ENCODE measurements around the gene CCDC85B. TPM values are rescaled to one million over a fixed set of nuclear protein-coding genes. Genes with fewer than 3 reads are reported as not detected.
"Not testable (repeated sequence)": the region's sequence is repeated elsewhere in the genome, so short reads cannot be mapped to it uniquely, and the experiment has no call there.

Gene CCDC85B
- polyA plus RNA-seq, 3 donors, result 20.8 to 35.2 (median 24.4) TPM

GRCh38 chr11:65888163-65888814 lies 2.2 kb upstream of the CCDC85B start, which contains the start of gene FIBP:
Gene FIBP, minus strand, starts transcription at chr11:65888471. Its CDS starts 53 bp downstream, at chr11:65888418.
- Histone ChIP-seq H4K20me1 (ENCODE audit: insufficient read depth, low read length) (peaks cover 23% of the 10 kb centered on the region), H3K4me2 (replicated peaks; ENCODE audit: extremely low read depth, low read length, poor library complexity, severe bottlenecking) (peak within 1 kb of the TSS; percentile 93), H3K9ac (ENCODE audit: insufficient read depth, low read length, poor library complexity, severe bottlenecking) (peak within 1 kb of the TSS; percentile 65), H3K79me2 (ENCODE audit: insufficient read depth, low read length) (peaks cover 50% of the 10 kb centered on the region), H3K36me3 (replicated peaks in 1 of 2; ENCODE audit: control insufficient read depth in 1 of 2, insufficient read depth in 2 of 2, low read length in 2 of 2) (peaks cover 23 to 34% of the 10 kb centered on the region in 2 donors), H3K4me1 (ENCODE audit: control insufficient read depth in 1 of 2, insufficient read depth in 2 of 2, low read length in 2 of 2) (peaks cover 57 to 81% of the 10 kb centered on the region in 2 donors), H2AFZ (ENCODE audit: insufficient read depth, low read depth, low read length, poor library complexity, severe bottlenecking) (peak within 1 kb of the TSS; percentile 84), H3K9me3 (replicated peaks in 1 of 2; ENCODE audit: control insufficient read depth in 1 of 2, insufficient read depth in 1 of 2, low read length in 2 of 2) (no peaks in the 10 kb centered on the region), H3K4me3 (replicated peaks in 1 of 3; ENCODE audit: low read depth in 2 of 3, low read length in 3 of 3) (peak within 1 kb of the TSS; percentile 63 to 82 (median 69)), H3K27me3 (ENCODE audit: control insufficient read depth in 2 of 2, insufficient read depth in 2 of 2, low read length in 2 of 2) (no peaks in the 10 kb centered on the region), H3K27ac (ENCODE audit: low read depth in 1 of 2, low read length in 2 of 2) (peak within 1 kb of the TSS; percentile 88 to 95)
- TF ChIP-seq, protein P1, sequence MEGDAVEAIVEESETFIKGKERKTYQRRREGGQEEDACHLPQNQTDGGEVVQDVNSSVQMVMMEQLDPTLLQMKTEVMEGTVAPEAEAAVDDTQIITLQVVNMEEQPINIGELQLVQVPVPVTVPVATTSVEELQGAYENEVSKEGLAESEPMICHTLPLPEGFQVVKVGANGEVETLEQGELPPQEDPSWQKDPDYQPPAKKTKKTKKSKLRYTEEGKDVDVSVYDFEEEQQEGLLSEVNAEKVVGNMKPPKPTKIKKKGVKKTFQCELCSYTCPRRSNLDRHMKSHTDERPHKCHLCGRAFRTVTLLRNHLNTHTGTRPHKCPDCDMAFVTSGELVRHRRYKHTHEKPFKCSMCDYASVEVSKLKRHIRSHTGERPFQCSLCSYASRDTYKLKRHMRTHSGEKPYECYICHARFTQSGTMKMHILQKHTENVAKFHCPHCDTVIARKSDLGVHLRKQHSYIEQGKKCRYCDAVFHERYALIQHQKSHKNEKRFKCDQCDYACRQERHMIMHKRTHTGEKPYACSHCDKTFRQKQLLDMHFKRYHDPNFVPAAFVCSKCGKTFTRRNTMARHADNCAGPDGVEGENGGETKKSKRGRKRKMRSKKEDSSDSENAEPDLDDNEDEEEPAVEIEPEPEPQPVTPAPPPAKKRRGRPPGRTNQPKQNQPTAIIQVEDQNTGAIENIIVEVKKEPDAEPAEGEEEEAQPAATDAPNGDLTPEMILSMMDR (IDR thresholded peaks at IDR 0.05), result peak; percentile 95
- WGBS (ENCODE audit: insufficient coverage), result 0% methylated on average over 49 of the region's 57 CpGs
- DNase-seq, result peak; percentile 95 to 97 (median 97)
- peaks cover 63% of the 10 kb centered on the region for H3K4me1 Mint-ChIP-seq
- peak within 1 kb of the TSS; percentile 98 to 100 (median 99) for H3K27ac Mint-ChIP-seq
- peaks cover 0 to 2% (median 0%) of the 10 kb centered on the region in 7 donors for H3K9me3 Mint-ChIP-seq
- H3K36me3 Mint-ChIP-seq, result peaks cover 38 to 46% of the 10 kb centered on the region in 2 donors
- H3K27me3 Mint-ChIP-seq (ENCODE audit: low read depth in 3 of 3), result peaks cover 0 to 7% (median 0%) of the 10 kb centered on the region in 3 donors
- peak within 1 kb of the TSS; percentile 95 to 99 for H3K4me3 Mint-ChIP-seq
- intact Hi-C loops (cut with micrococcal nuclease), result loop anchor here (1.0 to 5.0 kb wide), 4 partner anchors 34 to 177 kb away; partner anchors contain the start of gene SART1 (in 1 of the 2)

DNA sequence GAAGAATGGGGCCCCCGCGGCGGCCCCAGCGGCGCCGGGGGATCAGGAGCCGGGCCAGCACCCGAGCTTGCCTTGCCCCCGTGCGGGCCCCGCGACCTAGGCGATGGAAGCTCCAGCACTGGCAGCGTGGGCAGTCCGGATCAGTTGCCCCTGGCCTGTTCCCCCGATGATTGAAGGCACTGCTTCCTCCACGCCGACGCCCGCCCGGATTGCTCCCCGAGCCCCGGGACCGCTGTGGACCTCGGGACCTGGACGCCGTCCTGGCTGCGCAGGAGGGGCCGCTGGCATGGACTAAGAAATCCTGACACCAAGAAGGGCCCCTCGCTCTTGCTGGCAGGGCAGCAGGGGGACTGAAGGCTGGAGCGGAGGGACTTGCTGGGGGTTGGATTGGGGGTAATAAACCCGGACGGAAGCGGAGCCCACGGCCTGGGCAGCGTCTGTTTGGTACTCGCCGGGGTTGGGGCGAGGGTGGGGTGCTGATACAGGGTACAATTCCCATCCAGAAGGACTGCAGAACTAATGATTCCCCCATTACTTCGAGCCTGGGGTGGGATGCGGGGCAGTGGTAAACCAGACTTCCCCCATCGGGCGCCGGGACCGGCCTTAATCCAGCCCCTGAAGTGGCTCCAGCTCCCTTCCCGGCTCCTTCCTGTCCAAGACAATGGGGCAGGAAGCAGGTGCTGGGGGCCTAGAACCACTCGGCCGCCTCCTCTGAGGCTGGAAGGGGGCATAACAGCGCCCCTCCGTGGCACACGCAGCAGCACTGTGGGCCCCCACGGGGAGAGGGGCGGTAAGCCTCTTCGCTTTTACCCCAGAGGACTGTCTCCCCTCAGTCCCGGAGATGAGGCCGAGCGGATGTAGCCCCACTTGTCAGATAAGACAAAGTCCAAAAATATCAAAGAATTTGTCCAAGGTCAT lies 1.0 kb downstream of the CCDC85B start:
- WGBS (ENCODE audit: insufficient coverage), result under 1% methylated on average over 48 of the region's 57 CpGs
- peaks cover under 1 to 8% of the 10 kb centered on the region in 2 donors for H3K36me3 ChIP-seq (replicated peaks in 1 of 2; ENCODE audit: control insufficient read depth in 1 of 2, insufficient read depth in 2 of 2, low read length in 2 of 2)
- H3K9ac ChIP-seq (ENCODE audit: insufficient read depth, low read length, poor library complexity, severe bottlenecking), result peak overlapping the region; percentile 78
- H2AFZ ChIP-seq (ENCODE audit: insufficient read depth, low read depth, low read length, poor library complexity, severe bottlenecking), result peak overlapping the region; percentile 47
- peak overlapping the region; percentile 93 for H3K4me2 ChIP-seq (replicated peaks; ENCODE audit: extremely low read depth, low read length, poor library complexity, severe bottlenecking)
- no peak for DNase-seq
- H3K9me3 Mint-ChIP-seq, result no peaks in the 10 kb centered on the region
- no peaks in the 10 kb centered on the region for H3K27me3 ChIP-seq (ENCODE audit: control insufficient read depth in 2 of 2, insufficient read depth in 2 of 2, low read length in 2 of 2)
- H3K4me3 ChIP-seq (replicated peaks in 1 of 3; ENCODE audit: low read depth in 2 of 3, low read length in 3 of 3), result peak overlapping the region; percentile 48 to 75 (median 54)
- peaks cover 0 to 7% (median 0%) of the 10 kb centered on the region in 3 donors for H3K27me3 Mint-ChIP-seq (ENCODE audit: low read depth in 3 of 3)
- peaks cover 8% of the 10 kb centered on the region for H4K20me1 ChIP-seq (ENCODE audit: insufficient read depth, low read length)
- H3K4me1 ChIP-seq (ENCODE audit: control insufficient read depth in 1 of 2, insufficient read depth in 2 of 2, low read length in 2 of 2), result peaks cover 68 to 82% of the 10 kb centered on the region in 2 donors
- H3K27ac ChIP-seq (ENCODE audit: low read depth in 1 of 2, low read length in 2 of 2), result peak overlapping the region; percentile 11 to 88
- peaks cover 65% of the 10 kb centered on the region for H3K4me1 Mint-ChIP-seq
- peak overlapping the region; percentile 78 to 84 for H3K4me3 Mint-ChIP-seq
- intact Hi-C loops (cut with micrococcal nuclease), result no loop called here
- H3K9me3 ChIP-seq (replicated peaks in 1 of 2; ENCODE audit: control insufficient read depth in 1 of 2, insufficient read depth in 1 of 2, low read length in 2 of 2), result no peaks in the 10 kb centered on the region
- peak overlapping the region in 4 of 7 donors; percentile 54 to 91 (median 81) for H3K27ac Mint-ChIP-seq
- peaks cover 21 to 25% of the 10 kb centered on the region in 2 donors for H3K36me3 Mint-ChIP-seq
- TF ChIP-seq, protein P1 (IDR thresholded peaks at IDR 0.05), result no peak
- peaks cover 53% of the 10 kb centered on the region for H3K79me2 ChIP-seq (ENCODE audit: insufficient read depth, low read length)

DNA sequence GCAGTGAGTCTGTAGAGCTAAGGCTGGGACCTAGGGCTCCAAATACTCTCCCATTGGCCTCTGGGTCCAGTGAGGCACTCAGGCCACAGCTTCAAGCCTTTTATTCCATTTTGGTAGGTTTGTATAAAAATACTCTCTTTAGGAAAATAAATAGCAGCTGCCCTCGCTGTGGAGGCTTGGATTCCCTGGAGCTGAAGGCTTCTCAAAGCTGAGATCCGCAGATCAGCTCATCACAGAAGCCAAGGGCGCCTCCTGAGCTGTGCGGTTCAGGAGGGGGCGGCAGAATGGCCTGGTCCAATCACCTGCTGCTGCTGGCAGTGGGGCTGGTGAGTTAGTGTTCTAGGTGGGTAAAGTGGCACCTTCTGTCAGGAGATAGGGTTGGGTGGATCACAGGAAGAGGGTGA lies 1.7 kb downstream of the CCDC85B start:
- Histone ChIP-seq H3K4me3 (replicated peaks in 1 of 3; ENCODE audit: low read depth in 2 of 3, low read length in 3 of 3) (peak overlapping the region; percentile 48 to 75 (median 54)), H3K4me1 (ENCODE audit: control insufficient read depth in 1 of 2, insufficient read depth in 2 of 2, low read length in 2 of 2) (peaks cover 66 to 75% of the 10 kb centered on the region in 2 donors), H3K4me2 (replicated peaks; ENCODE audit: extremely low read depth, low read length, poor library complexity, severe bottlenecking) (peak overlapping the region; percentile 93), H3K27ac (ENCODE audit: low read depth in 1 of 2, low read length in 2 of 2) (peak overlapping the region in 1 of 2 donors; percentile 88), H3K9ac (ENCODE audit: insufficient read depth, low read length, poor library complexity, severe bottlenecking) (peak overlapping the region; percentile 78), H3K79me2 (ENCODE audit: insufficient read depth, low read length) (peaks cover 46% of the 10 kb centered on the region)
- 61% methylated on average over 5 of the region's 5 CpGs for WGBS (ENCODE audit: insufficient coverage)
- intact Hi-C loops (cut with micrococcal nuclease); DNase-seq; H2AFZ ChIP-seq (ENCODE audit: insufficient read depth, low read depth, low read length, poor library complexity, severe bottlenecking); H3K9me3 Mint-ChIP-seq; H3K27me3 ChIP-seq (ENCODE audit: control insufficient read depth in 2 of 2, insufficient read depth in 2 of 2, low read length in 2 of 2); H4K20me1 ChIP-seq (ENCODE audit: insufficient read depth, low read length); H3K36me3 ChIP-seq (replicated peaks in 1 of 2; ENCODE audit: control insufficient read depth in 1 of 2, insufficient read depth in 2 of 2, low read length in 2 of 2); H3K27me3 Mint-ChIP-seq (ENCODE audit: low read depth in 3 of 3); H3K9me3 ChIP-seq (replicated peaks in 1 of 2; ENCODE audit: control insufficient read depth in 1 of 2, insufficient read depth in 1 of 2, low read length in 2 of 2): not testable (repeated sequence)
- H3K4me3 Mint-ChIP-seq, result peak overlapping the region; percentile 78 to 84
- H3K27ac Mint-ChIP-seq, result peak overlapping the region in 6 of 7 donors; percentile 28 to 94 (median 76)
- peaks cover 16 to 21% of the 10 kb centered on the region in 2 donors for H3K36me3 Mint-ChIP-seq
- H3K4me1 Mint-ChIP-seq, result peaks cover 58% of the 10 kb centered on the region
